Measurements from ENCODE around the gene FGF4.

Gene FGF4

GRCh38 chr11:69778373-69778772, 3.2 kb upstream of the FGF4 start:
- Histone ChIP-seq H3K9ac (ENCODE audit: low read depth, low read length) (no peak overlapping the region), H3K9me3 (ENCODE audit: insufficient read depth, low read length, severe bottlenecking) (no peaks in the 10 kb centered on the region), H3K27me3 (ENCODE audit: insufficient read depth, low read length, poor library complexity) (no peaks in the 10 kb centered on the region), H3K4me1 (ENCODE audit: insufficient read depth, low read length) (no peaks in the 10 kb centered on the region), H3K36me3 (ENCODE audit: insufficient read depth, low read length) (no peaks in the 10 kb centered on the region), H3K27ac (ENCODE audit: low read length) (no peak overlapping the region), H3K4me2 (ENCODE audit: insufficient read depth, low read length) (no peak overlapping the region), H2AFZ (ENCODE audit: low read depth, low read length) (no peak overlapping the region), H4K20me1 (ENCODE audit: insufficient read depth, low read length) (no peaks in the 10 kb centered on the region), H3K79me2 (ENCODE audit: insufficient read depth, low read length) (no peaks in the 10 kb centered on the region), H3K4me3 (ENCODE audit: low read depth in 1 of 2, low read length in 2 of 2) (no peak overlapping the region)
- DNase-seq (no peak), ATAC-seq (ENCODE audit: insufficient read depth, low read depth) (no peak)
- no peak for TF ChIP-seq CTCF (IDR thresholded peaks at IDR 0.05; ENCODE audit: borderline replicate concordance, extremely low read depth, low read length, poor library complexity, severe bottlenecking)
- no peak for TF ChIP-seq EZH2 (IDR thresholded peaks at IDR 0.05; ENCODE audit: borderline replicate concordance, low read depth, low read length, severe bottlenecking)

GRCh38 chr11:69774354-69775162, 583 bp downstream of the FGF4 start:
- Histone ChIP-seq H2AFZ (ENCODE audit: low read depth, low read length) (no peak overlapping the region), H3K4me3 (ENCODE audit: low read depth in 1 of 2, low read length in 2 of 2) (no peak overlapping the region)
- TF ChIP-seq EZH2 (IDR thresholded peaks at IDR 0.05; ENCODE audit: borderline replicate concordance, low read depth, low read length, severe bottlenecking) (no peak), CTCF (IDR thresholded peaks at IDR 0.05; ENCODE audit: borderline replicate concordance, extremely low read depth, low read length, poor library complexity, severe bottlenecking) (no peak)

GRCh38 chr11:69773626-69774353, 1.4 kb downstream of the FGF4 start:
- H3K9me3 ChIP-seq (ENCODE audit: insufficient read depth, low read length, severe bottlenecking), result no peaks in the 10 kb centered on the region
- H3K4me1 ChIP-seq (ENCODE audit: insufficient read depth, low read length), result no peaks in the 10 kb centered on the region
- no peak overlapping the region for H3K4me2 ChIP-seq (ENCODE audit: insufficient read depth, low read length)
- no peaks in the 10 kb centered on the region for H3K36me3 ChIP-seq (ENCODE audit: insufficient read depth, low read length)
- no peak overlapping the region for H2AFZ ChIP-seq (ENCODE audit: low read depth, low read length)
- H3K4me3 ChIP-seq (ENCODE audit: low read depth in 1 of 2, low read length in 2 of 2), result no peak overlapping the region
- no peak for DNase-seq
- no peak for TF ChIP-seq EZH2 (IDR thresholded peaks at IDR 0.05; ENCODE audit: borderline replicate concordance, low read depth, low read length, severe bottlenecking)
- TF ChIP-seq CTCF (IDR thresholded peaks at IDR 0.05; ENCODE audit: borderline replicate concordance, extremely low read depth, low read length, poor library complexity, severe bottlenecking), result no peak
- no peaks in the 10 kb centered on the region for H4K20me1 ChIP-seq (ENCODE audit: insufficient read depth, low read length)
- ATAC-seq (ENCODE audit: insufficient read depth, low read depth), result no peak
- no peak overlapping the region for H3K27ac ChIP-seq (ENCODE audit: low read length)
- no peak overlapping the region for H3K9ac ChIP-seq (ENCODE audit: low read depth, low read length)
- no peaks in the 10 kb centered on the region for H3K27me3 ChIP-seq (ENCODE audit: insufficient read depth, low read length, poor library complexity)
- H3K79me2 ChIP-seq (ENCODE audit: insufficient read depth, low read length), result no peaks in the 10 kb centered on the region

More at GRCh38 chr11:69774354-69775162, 583 bp downstream of the FGF4 start:
- Histone ChIP-seq H3K9ac (ENCODE audit: low read depth, low read length) (no peak overlapping the region), H3K27me3 (ENCODE audit: insufficient read depth, low read length, poor library complexity) (no peaks in the 10 kb centered on the region), H3K4me2 (ENCODE audit: insufficient read depth, low read length) (no peak overlapping the region), H3K27ac (ENCODE audit: low read length) (no peak overlapping the region), H3K9me3 (ENCODE audit: insufficient read depth, low read length, severe bottlenecking) (no peaks in the 10 kb centered on the region), H3K4me1 (ENCODE audit: insufficient read depth, low read length) (no peaks in the 10 kb centered on the region), H3K79me2 (ENCODE audit: insufficient read depth, low read length) (no peaks in the 10 kb centered on the region), H4K20me1 (ENCODE audit: insufficient read depth, low read length) (no peaks in the 10 kb centered on the region), H3K36me3 (ENCODE audit: insufficient read depth, low read length) (no peaks in the 10 kb centered on the region)
- no peak for ATAC-seq (ENCODE audit: insufficient read depth, low read depth)
- no peak for DNase-seq

Measured in DND-41 (cell line).